ENCODE results near the gene ANLN. TPM values are rescaled to one million over a fixed set of nuclear protein-coding genes. Genes with fewer than 3 reads are reported as not detected.

ANLN gene
- total and polyA plus RNA-seq, 9 of the 15 experiments (the other 6 are each of a cell fraction or from before 2014, with no cell fraction given), result 18.1 to 66.2 (median 38.7) TPM

- TF ChIP-seq MXI1 (IDR thresholded peaks at IDR 0.05; ENCODE audit: low read depth, low read length) (no peak), NUFIP1 (IDR thresholded peaks at IDR 0.05; ENCODE audit: partially characterized antibody) (no peak), GMEB1 (CRISPR knock-in tag; IDR thresholded peaks at IDR 0.05) (peak; percentile 68), NR2C2 (CRISPR knock-in tag; IDR thresholded peaks at IDR 0.05) (no peak), NR2C2 (tag; IDR thresholded peaks at IDR 0.05) (peak; percentile 63), NCOA2 (IDR thresholded peaks at IDR 0.05; ENCODE audit: partially characterized antibody in 2 of 2) (no peak), MEF2D (tag; conservative IDR thresholded peaks at IDR 0.05; ENCODE audit: low read depth) (no peak), THRAP3 (IDR thresholded peaks at IDR 0.05; ENCODE audit: borderline replicate concordance) (no peak), FOXJ2 (tag; IDR thresholded peaks at IDR 0.05) (no peak), NFIC (IDR thresholded peaks at IDR 0.05) (no peak; the same call in none of the 2 replicates), ZEB2 (IDR thresholded peaks at IDR 0.05) (no peak), RBBP5 (IDR thresholded peaks at IDR 0.05; ENCODE audit: borderline replicate concordance, insufficient read depth, low read length, poor library complexity, severe bottlenecking) (no peak), PATZ1 (CRISPR knock-in tag; IDR thresholded peaks at IDR 0.05; ENCODE audit: borderline replicate concordance) (no peak), RNF219 (CRISPR knock-in tag; IDR thresholded peaks at IDR 0.05) (no peak), SMAD4 (CRISPR knock-in tag; conservative IDR thresholded peaks at IDR 0.05) (peak; percentile 65; the same call in 1 of the 2 replicates), NBN (IDR thresholded peaks at IDR 0.05; ENCODE audit: low read depth) (0 out of 2 replicates have a peak, but pooled peaks have one; percentile 18), SPI1 (IDR thresholded peaks at IDR 0.05; ENCODE audit: borderline replicate concordance, low read depth, low read length) (no peak), CHD1 (IDR thresholded peaks at IDR 0.05; ENCODE audit: low read length) (peak; percentile 73), GATA2 (CRISPR knock-in tag; IDR thresholded peaks at IDR 0.05) (no peak), ZNF347 (CRISPR knock-in tag; IDR thresholded peaks at IDR 0.05; ENCODE audit: low read depth) (no peak), NFIX (CRISPR knock-in tag; IDR thresholded peaks at IDR 0.05; ENCODE audit: low read depth) (0 out of 2 replicates have a peak, but pooled peaks have one; percentile 16)
These were observed at the start of gene ANLN (continued) for GRCh38 chr7:36389371-36390198.
